Ishikawa (cell line): ENCODE data around the gene GATB.

ENCODE experiments used
- CEBPB ChIP-seq: IDR thresholded peaks from 2 replicates; pipeline ENCODE4 v1.6.1; 2012
- CREB1 ChIP-seq: IDR thresholded peaks from 2 replicates; pipeline ENCODE4 v1.6.1; 2012; ENCODE audit warnings: low read depth
- EGR1 ChIP-seq: IDR thresholded peaks from 2 replicates; pipeline ENCODE4 v1.6.1; 2012
- EP300 ChIP-seq: IDR thresholded peaks from 2 replicates; pipeline ENCODE4 v1.6.1; 2012; ENCODE audit warnings: borderline replicate concordance
- FOXM1 ChIP-seq: IDR thresholded peaks from 2 replicates; pipeline ENCODE4 v1.6.1; 2012; ENCODE audit warnings: low read depth, borderline replicate concordance
- NFIC ChIP-seq: IDR thresholded peaks from 2 replicates; pipeline ENCODE4 v1.6.1; 2012
- RAD21 ChIP-seq: IDR thresholded peaks from 2 replicates; pipeline ENCODE4 v1.6.1; 2012; ENCODE audit warnings: low read depth
- TAF1 ChIP-seq: IDR thresholded peaks from 2 replicates; pipeline ENCODE4 v1.6.1; 2012; ENCODE audit warnings: low read depth, mild to moderate bottlenecking
- TCF12 ChIP-seq: IDR thresholded peaks from 2 replicates; pipeline ENCODE4 v1.6.1; 2012; ENCODE audit warnings: low read depth
- TEAD4 ChIP-seq: IDR thresholded peaks from 2 replicates; pipeline ENCODE4 v1.6.1; 2012
- YY1 ChIP-seq: IDR thresholded peaks from 2 replicates; pipeline ENCODE4 v1.6.1; 2012; ENCODE audit warnings: low read depth
- ZBTB7A ChIP-seq: IDR thresholded peaks from 2 replicates; pipeline ENCODE4 v1.6.1; 2012; ENCODE audit warnings: low read depth
- TF ChIP-seq, protein P1 (sequence below): IDR thresholded peaks from 2 replicates; pipeline ENCODE4 v1.6.1; 2012
- TF ChIP-seq, protein P2 (sequence below): IDR thresholded peaks from 2 replicates; pipeline ENCODE4 v1.6.1; 2012; ENCODE audit warnings: low read depth, mild to moderate bottlenecking
- TF ChIP-seq, protein P3 (sequence below): IDR thresholded peaks from 2 replicates; pipeline ENCODE4 v1.6.1; 2012

GATB gene

DNA sequence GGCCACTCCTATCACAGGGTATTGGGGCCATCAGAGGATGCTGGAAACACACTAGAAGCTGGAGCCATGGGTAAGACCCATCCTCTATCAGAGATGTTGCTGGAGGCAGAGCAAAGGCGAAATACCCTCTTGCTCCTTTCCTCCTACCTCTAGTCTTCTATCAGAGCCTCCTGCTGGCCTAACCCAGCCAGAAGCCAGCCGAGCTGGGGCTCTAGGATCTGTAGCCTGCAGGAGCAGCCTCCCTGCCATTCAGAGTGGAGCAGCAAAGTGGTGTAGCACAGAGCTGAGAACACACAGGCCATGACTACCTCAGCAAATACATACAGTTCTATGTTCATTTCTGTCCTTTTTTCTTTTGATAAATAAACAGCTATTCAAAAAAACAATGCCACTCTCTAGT is 35.7 kb downstream of the GATB start:
- TF ChIP-seq NFIC (no peak), ZBTB7A (no peak), EGR1 (no peak), CEBPB (no peak), TCF12 (no peak), YY1 (no peak), RAD21 (no peak), CREB1 (no peak), TEAD4 (no peak), FOXM1 (no peak), TAF1 (no peak), EP300 (no peak)
- TF ChIP-seq, protein P1, sequence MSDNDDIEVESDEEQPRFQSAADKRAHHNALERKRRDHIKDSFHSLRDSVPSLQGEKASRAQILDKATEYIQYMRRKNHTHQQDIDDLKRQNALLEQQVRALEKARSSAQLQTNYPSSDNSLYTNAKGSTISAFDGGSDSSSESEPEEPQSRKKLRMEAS: no peak
- TF ChIP-seq, protein P2, sequence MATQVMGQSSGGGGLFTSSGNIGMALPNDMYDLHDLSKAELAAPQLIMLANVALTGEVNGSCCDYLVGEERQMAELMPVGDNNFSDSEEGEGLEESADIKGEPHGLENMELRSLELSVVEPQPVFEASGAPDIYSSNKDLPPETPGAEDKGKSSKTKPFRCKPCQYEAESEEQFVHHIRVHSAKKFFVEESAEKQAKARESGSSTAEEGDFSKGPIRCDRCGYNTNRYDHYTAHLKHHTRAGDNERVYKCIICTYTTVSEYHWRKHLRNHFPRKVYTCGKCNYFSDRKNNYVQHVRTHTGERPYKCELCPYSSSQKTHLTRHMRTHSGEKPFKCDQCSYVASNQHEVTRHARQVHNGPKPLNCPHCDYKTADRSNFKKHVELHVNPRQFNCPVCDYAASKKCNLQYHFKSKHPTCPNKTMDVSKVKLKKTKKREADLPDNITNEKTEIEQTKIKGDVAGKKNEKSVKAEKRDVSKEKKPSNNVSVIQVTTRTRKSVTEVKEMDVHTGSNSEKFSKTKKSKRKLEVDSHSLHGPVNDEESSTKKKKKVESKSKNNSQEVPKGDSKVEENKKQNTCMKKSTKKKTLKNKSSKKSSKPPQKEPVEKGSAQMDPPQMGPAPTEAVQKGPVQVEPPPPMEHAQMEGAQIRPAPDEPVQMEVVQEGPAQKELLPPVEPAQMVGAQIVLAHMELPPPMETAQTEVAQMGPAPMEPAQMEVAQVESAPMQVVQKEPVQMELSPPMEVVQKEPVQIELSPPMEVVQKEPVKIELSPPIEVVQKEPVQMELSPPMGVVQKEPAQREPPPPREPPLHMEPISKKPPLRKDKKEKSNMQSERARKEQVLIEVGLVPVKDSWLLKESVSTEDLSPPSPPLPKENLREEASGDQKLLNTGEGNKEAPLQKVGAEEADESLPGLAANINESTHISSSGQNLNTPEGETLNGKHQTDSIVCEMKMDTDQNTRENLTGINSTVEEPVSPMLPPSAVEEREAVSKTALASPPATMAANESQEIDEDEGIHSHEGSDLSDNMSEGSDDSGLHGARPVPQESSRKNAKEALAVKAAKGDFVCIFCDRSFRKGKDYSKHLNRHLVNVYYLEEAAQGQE: no peak
- TF ChIP-seq, protein P3, sequence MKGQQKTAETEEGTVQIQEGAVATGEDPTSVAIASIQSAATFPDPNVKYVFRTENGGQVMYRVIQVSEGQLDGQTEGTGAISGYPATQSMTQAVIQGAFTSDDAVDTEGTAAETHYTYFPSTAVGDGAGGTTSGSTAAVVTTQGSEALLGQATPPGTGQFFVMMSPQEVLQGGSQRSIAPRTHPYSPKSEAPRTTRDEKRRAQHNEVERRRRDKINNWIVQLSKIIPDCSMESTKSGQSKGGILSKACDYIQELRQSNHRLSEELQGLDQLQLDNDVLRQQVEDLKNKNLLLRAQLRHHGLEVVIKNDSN: no peak

DNA sequence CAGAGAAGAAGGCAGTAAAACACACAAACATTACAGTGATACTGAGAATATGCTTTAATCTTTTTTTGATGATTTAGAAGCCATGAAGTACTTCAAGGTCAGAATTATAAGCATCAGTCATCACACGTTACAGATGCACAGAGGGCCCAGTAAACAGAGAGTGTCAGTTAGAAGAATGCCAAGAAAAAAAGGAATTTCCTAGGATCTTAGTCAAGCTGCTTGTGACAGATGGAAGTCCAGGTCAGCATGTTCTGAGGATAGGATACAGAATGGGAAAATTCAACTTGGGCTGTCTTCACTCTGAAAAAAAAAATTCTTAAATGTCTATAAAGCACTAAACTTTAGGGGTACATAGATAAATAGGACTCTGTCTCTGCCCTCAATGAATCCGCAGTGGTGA is 38.9 kb downstream of the GATB start:
- TF ChIP-seq TCF12: no peak
- TF ChIP-seq, protein P3: no peak
- no peak for TF ChIP-seq RAD21
- no peak for TF ChIP-seq YY1
- no peak for TF ChIP-seq TEAD4
- TF ChIP-seq NFIC: no peak
- no peak for TF ChIP-seq CEBPB
- no peak for TF ChIP-seq CREB1
- TF ChIP-seq, protein P2: no peak
- no peak for TF ChIP-seq EGR1
- no peak for TF ChIP-seq FOXM1
- TF ChIP-seq EP300: no peak

DNA sequence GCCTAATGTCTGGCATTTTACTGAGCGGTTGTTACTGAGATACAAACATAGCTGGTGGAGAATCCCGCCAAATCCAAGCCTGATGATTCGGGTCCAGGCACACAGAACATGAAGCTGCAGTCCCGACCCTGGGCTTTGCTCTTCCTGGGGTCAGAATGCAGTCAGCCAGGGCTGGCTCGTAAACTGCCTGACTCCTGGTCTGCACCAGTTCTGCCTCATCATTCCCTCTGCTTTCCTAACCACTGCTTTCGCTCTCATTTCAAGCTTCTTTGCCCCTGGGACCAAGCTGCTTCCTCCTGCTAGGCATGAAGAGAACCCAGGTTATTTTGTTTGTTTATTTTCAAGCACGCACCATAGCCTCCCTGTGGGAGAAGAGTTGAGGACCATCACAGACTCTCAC is 39.3 kb downstream of the GATB start:
- TF ChIP-seq, protein P1: no peak
- TF ChIP-seq CREB1 (no peak), FOXM1 (no peak), ZBTB7A (no peak), TCF12 (no peak), TEAD4 (no peak), EP300 (no peak), EGR1 (no peak), YY1 (no peak), RAD21 (no peak), NFIC (no peak), TAF1 (no peak), CEBPB (no peak)
- TF ChIP-seq, protein P3: no peak
- TF ChIP-seq, protein P2: no peak

DNA sequence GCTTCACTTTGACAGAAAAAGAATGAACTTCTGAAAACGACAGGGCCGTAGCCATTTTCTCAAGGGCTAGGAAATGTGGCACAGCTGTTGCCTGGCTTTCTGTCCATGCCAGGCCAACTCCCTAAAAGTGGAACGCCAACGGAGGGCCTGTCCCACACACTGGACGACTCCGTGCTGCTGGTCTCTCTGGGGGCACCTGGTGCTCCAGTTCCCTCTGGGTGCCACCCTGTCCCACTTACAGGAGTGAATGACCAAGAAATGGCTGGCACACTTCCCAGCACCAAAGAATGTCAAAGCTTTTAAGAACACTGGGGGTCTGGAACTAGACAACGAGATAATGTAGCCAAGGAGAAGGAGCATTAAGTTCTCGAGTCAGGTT is 40.9 kb downstream of the GATB start:
- TF ChIP-seq CEBPB (no peak), NFIC (no peak), TCF12 (no peak), ZBTB7A (no peak), EGR1 (no peak), TAF1 (no peak), RAD21 (no peak), TEAD4 (no peak), CREB1 (no peak), YY1 (no peak), FOXM1 (no peak), EP300 (no peak)
- TF ChIP-seq, protein P3: no peak
- TF ChIP-seq, protein P2: no peak
- TF ChIP-seq, protein P1: no peak
